ENCODE data around the gene SIAH1. TPM values are rescaled to one million over a fixed set of nuclear protein-coding genes. Genes with fewer than 3 reads are reported as not detected.

The SIAH1 gene
- total RNA-seq, 4 donors from 2014 or later: 13.1 to 24.4 (median 16.5) TPM

- no peaks in the 10 kb centered on the region for H3K9me3 ChIP-seq
- H3K27ac ChIP-seq: peak overlapping the region; percentile 38 to 80 (median 65)
- no peaks in the 10 kb centered on the region for H3K36me3 ChIP-seq
- WGBS, 2 donors: 60 to 66% methylated on average over 11 of the region's 11 CpGs
- no peaks in the 10 kb centered on the region for H3K27me3 ChIP-seq
- intact Hi-C loops (cut with DNase I): no loop called here
- TF ChIP-seq CTCF (IDR thresholded peaks at IDR 0.05): no peak
- TF ChIP-seq POLR2A (IDR thresholded peaks at IDR 0.05): no peak
- peaks cover 0 to 27% (median 4%) of the 10 kb centered on the region in 3 donors for H3K4me1 ChIP-seq
- no peak overlapping the region for H3K4me3 ChIP-seq
- no peak for DNase-seq
These were observed 8.5 kb upstream of the SIAH1 start for GRCh38 chr16:48393485-48394354.

GRCh38 chr16:48392407-48392806 lies 7.2 kb upstream of the SIAH1 start:
- 89 to 93% methylated on average over 5 of the region's 5 CpGs for WGBS, 2 donors
- no peak for DNase-seq
- H3K27ac ChIP-seq: no peak overlapping the region
- no peaks in the 10 kb centered on the region for H3K27me3 ChIP-seq
- H3K4me1 ChIP-seq: peaks cover 0 to 27% (median 4%) of the 10 kb centered on the region in 3 donors
- TF ChIP-seq CTCF (IDR thresholded peaks at IDR 0.05) (no peak), POLR2A (IDR thresholded peaks at IDR 0.05) (no peak)
- no peak overlapping the region for H3K4me3 ChIP-seq
- no peaks in the 10 kb centered on the region for H3K9me3 ChIP-seq
- H3K36me3 ChIP-seq: no peaks in the 10 kb centered on the region
- intact Hi-C loops (cut with DNase I): no loop called here

- H3K36me3 ChIP-seq: no peaks in the 10 kb centered on the region
- peaks cover 5 to 32% (median 14%) of the 10 kb centered on the region in 3 donors for H3K4me1 ChIP-seq
- no peaks in the 10 kb centered on the region for H3K27me3 ChIP-seq
- 88 to 90% methylated on average over 17 of the region's 17 CpGs for WGBS, 2 donors
- no peak overlapping the region for H3K4me3 ChIP-seq
- intact Hi-C loops (cut with DNase I): no loop called here
- DNase-seq: no peak
- H3K27ac ChIP-seq: peak overlapping the region in 3 of 4 donors; percentile 74 to 100 (median 95)
- H3K9me3 ChIP-seq: no peaks in the 10 kb centered on the region
- TF ChIP-seq CTCF (IDR thresholded peaks at IDR 0.05) (no peak), POLR2A (IDR thresholded peaks at IDR 0.05) (no peak)
These were observed 1.5 kb upstream of the SIAH1 start for GRCh38 chr16:48386559-48387312.

GRCh38 chr16:48384520-48385252 lies 527 bp downstream of the SIAH1 start:
- DNase-seq: no peak
- H3K4me1 ChIP-seq: peaks cover 5 to 52% (median 29%) of the 10 kb centered on the region in 3 donors
- TF ChIP-seq CTCF (IDR thresholded peaks at IDR 0.05) (no peak), POLR2A (IDR thresholded peaks at IDR 0.05) (peak in 1 of 4 donors; percentile 2)
- H3K27me3 ChIP-seq: no peaks in the 10 kb centered on the region
- H3K4me3 ChIP-seq: peak overlapping the region; percentile 79 to 99 (median 85)
- intact Hi-C loops (cut with DNase I): no loop called here
- H3K9me3 ChIP-seq: no peaks in the 10 kb centered on the region
- peak overlapping the region; percentile 95 to 100 (median 100) for H3K27ac ChIP-seq
- WGBS, 2 donors: 0% methylated on average over 14 of the region's 103 CpGs; no CpG with 5 or more reads in 1 of the 2 donors
- H3K36me3 ChIP-seq: no peaks in the 10 kb centered on the region
